Parathyroid adenoma (tissue), 2 donors: Measurements from ENCODE around the gene FAM78A.

ENCODE experiments used
- H2AFZ ChIP-seq: fragments of 300-600 bp; sonication (generic); one replicate; pipeline ENCODE4 v1.7.0; 2017; ENCODE audit warnings: antibody characterized with exemption, mild to moderate bottlenecking
- H3K27ac ChIP-seq: fragments of 300-600 bp; sonication (generic); one replicate; pipeline ENCODE4 v1.7.0; 2017
- H3K27me3 ChIP-seq: fragments of 300-600 bp; sonication (generic); one replicate; pipeline ENCODE4 v1.7.0; 2017; ENCODE audit warnings: low read length; ENCODE audit not compliant: control insufficient read depth, insufficient read depth
- H3K36me3 ChIP-seq: fragments of 300-600 bp; sonication (generic); one replicate; pipeline ENCODE4 v1.7.0; 2017; ENCODE audit warnings: low read length; ENCODE audit not compliant: control insufficient read depth, insufficient read depth
- H3K4me1 ChIP-seq: fragments of 300-600 bp; sonication (generic); one replicate; pipeline ENCODE4 v1.7.0; 2017; ENCODE audit warnings: control low read depth
- H3K4me2 ChIP-seq: fragments of 300-600 bp; sonication (generic); one replicate; pipeline ENCODE4 v1.7.0; 2017; ENCODE audit warnings: low read length
- H3K4me3 ChIP-seq: fragments of 300-600 bp; sonication (generic); one replicate; pipeline ENCODE4 v1.7.0; 2017; ENCODE audit warnings: low read depth, low read length
- H3K79me2 ChIP-seq: fragments of 300-600 bp; sonication (generic); one replicate; pipeline ENCODE4 v1.7.0; 2017; ENCODE audit warnings: control low read depth
- H3K9ac ChIP-seq: fragments of 300-600 bp; sonication (generic); one replicate; pipeline ENCODE4 v1.7.0; 2017; ENCODE audit warnings: mild to moderate bottlenecking
- H3K9me3 ChIP-seq: fragments of 300-600 bp; sonication (generic); one replicate; pipeline ENCODE4 v1.7.0; 2017; ENCODE audit warnings: low read length; ENCODE audit not compliant: control insufficient read depth
- TF ChIP-seq, protein P1 (sequence below): fragments of 300-600 bp; sonication (generic); IDR thresholded peaks from one replicate; pipeline ENCODE4 v1.7.0; 2017; ENCODE audit warnings: antibody characterized with exemption, mild to moderate bottlenecking
- donor health status: primary hyperparathyroidism.

The FAM78A gene

DNA sequence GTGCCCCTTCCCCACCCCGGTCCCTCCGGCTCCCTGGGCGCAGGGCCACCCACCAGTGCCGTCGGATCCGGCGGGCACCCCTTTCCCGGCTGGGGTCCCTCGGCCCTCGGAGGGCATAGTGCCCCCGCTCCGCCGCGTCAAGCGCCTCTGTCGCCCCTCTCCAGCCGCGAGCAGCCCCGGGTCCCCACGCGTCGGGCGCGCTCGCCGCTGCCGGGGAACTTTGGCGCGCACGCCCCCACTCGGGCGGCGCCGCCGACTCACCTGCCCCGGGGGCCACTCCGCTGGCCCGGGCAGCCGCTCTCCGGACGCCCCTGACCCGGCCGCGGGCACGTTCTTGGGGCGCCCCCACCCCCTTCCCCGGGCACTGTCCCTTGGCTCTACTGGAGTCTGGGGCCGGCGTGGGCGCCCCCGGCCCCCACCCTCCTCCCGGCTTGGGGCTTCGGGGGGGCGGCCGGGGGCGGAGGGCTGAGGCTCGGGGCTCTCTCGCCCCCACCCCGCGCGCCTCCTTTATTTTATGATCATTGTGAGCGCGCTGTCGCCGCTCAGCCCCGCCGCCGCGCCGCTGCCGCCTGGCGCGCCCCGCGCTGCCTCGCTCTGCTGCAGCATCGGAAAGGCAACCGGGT, 1.1 kb upstream of the FAM78A start:
- Histone ChIP-seq H3K27me3 (no peaks in the 10 kb centered on the region), H3K4me3 (peak overlapping the region; percentile 47), H3K4me2 (peak overlapping the region; percentile 74), H3K36me3 (no peaks in the 10 kb centered on the region), H3K9me3 (no peaks in the 10 kb centered on the region), H3K79me2 (no peaks in the 10 kb centered on the region), H3K9ac (no peak overlapping the region), H3K27ac (no peak overlapping the region), H2AFZ (peak overlapping the region; percentile 60), H3K4me1 (no peaks in the 10 kb centered on the region)
- TF ChIP-seq, protein P1, sequence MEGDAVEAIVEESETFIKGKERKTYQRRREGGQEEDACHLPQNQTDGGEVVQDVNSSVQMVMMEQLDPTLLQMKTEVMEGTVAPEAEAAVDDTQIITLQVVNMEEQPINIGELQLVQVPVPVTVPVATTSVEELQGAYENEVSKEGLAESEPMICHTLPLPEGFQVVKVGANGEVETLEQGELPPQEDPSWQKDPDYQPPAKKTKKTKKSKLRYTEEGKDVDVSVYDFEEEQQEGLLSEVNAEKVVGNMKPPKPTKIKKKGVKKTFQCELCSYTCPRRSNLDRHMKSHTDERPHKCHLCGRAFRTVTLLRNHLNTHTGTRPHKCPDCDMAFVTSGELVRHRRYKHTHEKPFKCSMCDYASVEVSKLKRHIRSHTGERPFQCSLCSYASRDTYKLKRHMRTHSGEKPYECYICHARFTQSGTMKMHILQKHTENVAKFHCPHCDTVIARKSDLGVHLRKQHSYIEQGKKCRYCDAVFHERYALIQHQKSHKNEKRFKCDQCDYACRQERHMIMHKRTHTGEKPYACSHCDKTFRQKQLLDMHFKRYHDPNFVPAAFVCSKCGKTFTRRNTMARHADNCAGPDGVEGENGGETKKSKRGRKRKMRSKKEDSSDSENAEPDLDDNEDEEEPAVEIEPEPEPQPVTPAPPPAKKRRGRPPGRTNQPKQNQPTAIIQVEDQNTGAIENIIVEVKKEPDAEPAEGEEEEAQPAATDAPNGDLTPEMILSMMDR = no peak

DNA sequence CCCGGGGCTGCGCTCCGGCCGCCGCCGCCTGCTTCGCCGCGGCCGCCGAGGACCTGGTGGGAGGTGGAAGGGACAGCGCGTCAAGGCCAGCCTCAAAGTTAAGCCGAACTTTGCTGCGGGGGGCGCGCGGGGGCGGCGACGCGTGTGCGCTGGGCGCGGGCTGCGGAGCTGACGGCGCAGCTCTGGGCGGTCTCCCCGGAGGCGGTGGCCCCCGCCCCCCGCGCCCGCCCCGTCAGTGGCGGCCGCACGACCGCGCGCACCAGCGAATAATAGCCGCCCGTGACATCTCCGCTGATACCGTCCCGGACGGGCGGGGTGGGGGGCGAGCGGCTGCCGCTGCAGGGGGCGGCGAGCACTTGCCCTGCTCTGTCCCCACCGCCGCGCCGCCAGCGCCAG, 579 bp upstream of the FAM78A start:
- no peaks in the 10 kb centered on the region for H3K9me3 ChIP-seq
- peak overlapping the region; percentile 74 for H3K4me2 ChIP-seq
- H3K4me3 ChIP-seq = no peak overlapping the region
- H2AFZ ChIP-seq = peak overlapping the region; percentile 60
- no peak overlapping the region for H3K27ac ChIP-seq
- no peaks in the 10 kb centered on the region for H3K4me1 ChIP-seq
- H3K36me3 ChIP-seq = no peaks in the 10 kb centered on the region
- no peaks in the 10 kb centered on the region for H3K79me2 ChIP-seq
- TF ChIP-seq, protein P1 = no peak
- no peak overlapping the region for H3K9ac ChIP-seq
- no peaks in the 10 kb centered on the region for H3K27me3 ChIP-seq

DNA sequence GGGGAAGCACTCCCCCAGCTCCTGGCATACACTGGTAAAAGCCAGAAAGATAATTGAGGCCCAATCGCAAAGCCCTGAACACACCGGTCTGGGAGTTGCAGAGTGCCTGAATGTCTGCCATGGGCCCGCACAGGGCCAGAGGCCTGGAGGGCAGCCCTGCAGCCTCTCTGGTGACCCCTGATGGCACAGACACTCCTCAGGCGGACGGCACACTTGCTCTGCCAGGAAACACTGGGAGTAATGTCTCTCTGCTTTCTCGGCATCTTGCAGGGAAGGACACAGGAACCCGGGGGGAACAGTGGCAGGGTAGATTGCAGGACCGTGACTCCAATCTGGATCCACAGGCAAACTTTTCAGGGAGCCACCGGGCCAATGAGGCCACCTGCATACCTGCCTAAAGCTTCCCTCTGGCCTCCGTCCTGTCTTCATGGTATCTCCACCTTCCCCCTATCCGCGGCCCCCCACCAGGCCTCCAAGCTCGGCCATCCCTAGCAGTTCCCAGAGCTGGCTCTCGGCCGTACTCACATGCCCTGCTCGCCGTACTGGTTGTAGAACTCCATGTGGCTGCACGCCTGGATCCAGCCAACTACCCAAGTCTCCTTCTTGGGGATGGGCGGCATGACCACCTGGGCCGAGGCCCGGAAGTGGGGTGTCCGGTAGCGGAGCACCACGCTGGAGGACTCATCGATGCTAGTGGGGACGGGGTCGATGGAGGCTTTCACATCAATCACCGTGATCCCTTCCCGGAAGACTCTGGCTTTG, 797 bp downstream of the FAM78A start:
- H3K9ac ChIP-seq = no peak overlapping the region
- H3K9me3 ChIP-seq = no peaks in the 10 kb centered on the region
- H3K79me2 ChIP-seq = no peaks in the 10 kb centered on the region
- H3K4me1 ChIP-seq = no peaks in the 10 kb centered on the region
- no peak overlapping the region for H3K27ac ChIP-seq
- no peak overlapping the region for H2AFZ ChIP-seq
- no peaks in the 10 kb centered on the region for H3K36me3 ChIP-seq
- H3K4me2 ChIP-seq = peak overlapping the region; percentile 17
- H3K4me3 ChIP-seq = no peak overlapping the region
- TF ChIP-seq, protein P1 = no peak
- H3K27me3 ChIP-seq = no peaks in the 10 kb centered on the region

DNA sequence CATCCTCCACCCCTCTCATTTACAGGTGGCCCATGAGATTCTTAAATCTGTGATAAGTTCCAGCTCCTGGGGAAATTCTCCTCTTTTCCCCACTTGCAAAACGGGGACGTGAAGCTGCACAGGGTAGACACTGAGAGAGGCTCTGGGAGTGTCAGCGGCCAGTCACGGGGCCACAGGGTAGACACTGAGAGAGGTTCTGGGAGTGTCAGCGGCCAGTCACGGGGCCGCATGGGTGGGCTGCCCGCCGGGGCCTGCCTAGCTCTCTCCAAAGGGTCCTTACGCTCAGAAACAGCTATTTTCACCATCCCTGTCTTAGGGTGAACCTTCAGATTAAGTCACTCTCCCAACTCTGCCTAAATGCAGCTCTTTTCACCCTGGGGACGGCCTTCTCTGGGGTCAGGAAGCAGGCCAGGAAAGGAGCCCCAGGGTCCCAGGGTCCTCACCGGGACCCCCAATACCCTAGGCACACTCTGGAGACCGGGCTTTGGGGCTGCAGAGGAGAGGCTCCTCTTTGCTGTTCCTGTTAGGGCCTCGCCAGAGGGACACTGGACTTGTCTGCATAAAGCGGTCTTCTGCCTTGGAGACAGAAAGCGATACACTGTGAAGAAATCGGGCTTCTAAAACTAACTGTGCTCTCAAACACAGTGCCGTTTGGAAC, 1.5 kb downstream of the FAM78A start:
- H3K4me2 ChIP-seq = peak overlapping the region; percentile 17

More for the DNA sequence above, 1.5 kb downstream of the FAM78A start:
- peak overlapping the region; percentile 29 for H3K27ac ChIP-seq
- no peaks in the 10 kb centered on the region for H3K9me3 ChIP-seq
- H2AFZ ChIP-seq = no peak overlapping the region
- TF ChIP-seq, protein P1 = no peak
- H3K4me3 ChIP-seq = no peak overlapping the region
- no peaks in the 10 kb centered on the region for H3K27me3 ChIP-seq
- no peaks in the 10 kb centered on the region for H3K4me1 ChIP-seq
- H3K79me2 ChIP-seq = no peaks in the 10 kb centered on the region
- H3K36me3 ChIP-seq = no peaks in the 10 kb centered on the region
- H3K9ac ChIP-seq = no peak overlapping the region
